Testis (tissue), 2 donors: ENCODE measurements around the gene SELE.
"Not testable (repeated sequence)": the region's sequence is repeated elsewhere in the genome, so short reads cannot be mapped to it uniquely, and the experiment has no call there.

ENCODE experiments used
- POLR2A ChIP-seq: fragments of 450-650 bp; IDR thresholded peaks from one replicate; pipeline ENCODE4 v1.6.1; 2017; ENCODE audit warnings: antibody characterized with exemption, mild to moderate bottlenecking, moderate library complexity
- TF ChIP-seq, protein P1 (sequence below), 3 experiments: fragments of 450-650 bp in 2 of 3; fragments of 200-600 bp in 1 of 3; sonication (generic) in 1 of 3; IDR thresholded peaks; one replicate each; pipeline ENCODE4 v1.5.1; 2016 to 2019; ENCODE audit warnings: antibody characterized with exemption in 3 of 3, mild to moderate bottlenecking in 2 of 3, moderate library complexity in 1 of 3

DNA sequence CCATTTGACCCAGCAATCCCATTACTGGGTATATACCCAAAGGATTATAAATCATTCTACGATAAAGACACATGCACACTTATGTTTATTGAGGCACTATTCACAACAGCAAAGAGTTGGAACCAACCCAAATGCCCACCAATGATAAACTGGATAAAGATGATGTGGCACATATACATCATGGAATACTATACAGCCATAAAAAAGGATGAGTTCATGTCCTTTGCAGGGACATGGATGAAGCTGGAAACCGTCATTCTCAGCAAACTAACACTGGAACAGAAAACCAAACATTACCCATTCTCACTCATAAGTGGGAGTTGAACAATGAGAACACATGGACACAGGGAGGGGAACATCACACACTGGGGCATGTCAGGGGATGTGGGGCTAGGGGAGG lies 18.8 kb downstream of the SELE start:
- TF ChIP-seq, protein P1, sequence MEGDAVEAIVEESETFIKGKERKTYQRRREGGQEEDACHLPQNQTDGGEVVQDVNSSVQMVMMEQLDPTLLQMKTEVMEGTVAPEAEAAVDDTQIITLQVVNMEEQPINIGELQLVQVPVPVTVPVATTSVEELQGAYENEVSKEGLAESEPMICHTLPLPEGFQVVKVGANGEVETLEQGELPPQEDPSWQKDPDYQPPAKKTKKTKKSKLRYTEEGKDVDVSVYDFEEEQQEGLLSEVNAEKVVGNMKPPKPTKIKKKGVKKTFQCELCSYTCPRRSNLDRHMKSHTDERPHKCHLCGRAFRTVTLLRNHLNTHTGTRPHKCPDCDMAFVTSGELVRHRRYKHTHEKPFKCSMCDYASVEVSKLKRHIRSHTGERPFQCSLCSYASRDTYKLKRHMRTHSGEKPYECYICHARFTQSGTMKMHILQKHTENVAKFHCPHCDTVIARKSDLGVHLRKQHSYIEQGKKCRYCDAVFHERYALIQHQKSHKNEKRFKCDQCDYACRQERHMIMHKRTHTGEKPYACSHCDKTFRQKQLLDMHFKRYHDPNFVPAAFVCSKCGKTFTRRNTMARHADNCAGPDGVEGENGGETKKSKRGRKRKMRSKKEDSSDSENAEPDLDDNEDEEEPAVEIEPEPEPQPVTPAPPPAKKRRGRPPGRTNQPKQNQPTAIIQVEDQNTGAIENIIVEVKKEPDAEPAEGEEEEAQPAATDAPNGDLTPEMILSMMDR (IDR thresholded peaks at IDR 0.05) = not testable (repeated sequence)
- not testable (repeated sequence) for TF ChIP-seq POLR2A
